GM12878 (cell line): ENCODE data around the gene FERD3L.

Experiments used
- BACH1 ChIP-seq: fragments of 450-650 bp; IDR thresholded peaks from 2 replicates; pipeline ENCODE4 v1.6.1; 2017; ENCODE audit warnings: mild to moderate bottlenecking, borderline replicate concordance
- CHD4 ChIP-seq: fragments of 200-600 bp; sonication (generic); IDR thresholded peaks from 2 replicates; pipeline ENCODE4 v1.6.1; 2016; ENCODE audit warnings: mild to moderate bottlenecking
- CREB1 ChIP-seq: IDR thresholded peaks from 2 replicates; pipeline ENCODE4 v1.6.1; 2012; ENCODE audit warnings: low read depth, mild to moderate bottlenecking, inconsistent platforms
- EP300 ChIP-seq, 2 experiments: fragments of 150-350 bp in 1 of 2; IDR thresholded peaks; 2 replicates each; pipeline ENCODE4 v1.6.1; 2011 to 2012; ENCODE audit warnings: low read depth in 2 of 2, low read length in 2 of 2, borderline replicate concordance in 1 of 2, improper control_type of control experiment in 1 of 2, inconsistent platforms in 1 of 2; ENCODE audit not compliant: control insufficient read depth in 1 of 2
- EZH2 ChIP-seq: IDR thresholded peaks from 2 replicates; pipeline ENCODE4 v1.6.1; 2012; ENCODE audit warnings: low read depth, mild to moderate bottlenecking, control low read depth, inconsistent platforms, low read length, borderline replicate concordance; ENCODE audit not compliant: control insufficient read depth
- FOXK2 ChIP-seq: fragments of 450-650 bp; IDR thresholded peaks from 2 replicates; pipeline ENCODE4 v1.6.1; 2017; ENCODE audit warnings: mild to moderate bottlenecking, moderate library complexity
- FOXM1 ChIP-seq: IDR thresholded peaks from 2 replicates; pipeline ENCODE4 v1.6.1; 2012; ENCODE audit warnings: low read depth, mild to moderate bottlenecking, inconsistent platforms, low read length, moderate library complexity
- NR2F1 ChIP-seq: fragments of 450-650 bp; conservative IDR thresholded peaks from 2 replicates; pipeline ENCODE4 v1.6.1; 2017; ENCODE audit warnings: mild to moderate bottlenecking
- NRF1 ChIP-seq: conservative IDR thresholded peaks from 2 replicates; pipeline ENCODE4 v1.6.1; 2011; ENCODE audit warnings: mild to moderate bottlenecking, low read depth, low read length, improper control_type of control experiment
- RAD21 ChIP-seq: IDR thresholded peaks from 2 replicates; pipeline ENCODE4 v1.6.1; 2011; ENCODE audit warnings: mild to moderate bottlenecking, low read depth, low read length, moderate library complexity; ENCODE audit not compliant: insufficient read depth
- SIN3A ChIP-seq: IDR thresholded peaks from 2 replicates; pipeline ENCODE4 v1.6.1; 2012; ENCODE audit warnings: low read depth, low read length, improper control_type of control experiment
- TBL1XR1 ChIP-seq: IDR thresholded peaks from 2 replicates; pipeline ENCODE4 v1.6.1; 2012; ENCODE audit warnings: low read depth, low read length, improper control_type of control experiment
- YY1 ChIP-seq: IDR thresholded peaks from 2 replicates; pipeline ENCODE4 v1.6.1; 2011; ENCODE audit warnings: low read depth, mild to moderate bottlenecking, low read length
- TF ChIP-seq, protein P1 (sequence below), 3 experiments: IDR thresholded peaks in 2 of 3; conservative IDR thresholded peaks in 1 of 3; 2 replicates each; pipeline ENCODE4 v1.5.1; 2011; ENCODE audit warnings: low read depth in 3 of 3, low read length in 3 of 3, mild to moderate bottlenecking in 3 of 3, control low read depth in 2 of 3, moderate library complexity in 2 of 3, inconsistent platforms in 1 of 3, mixed read lengths in 1 of 3; ENCODE audit not compliant: control insufficient read depth in 2 of 3, insufficient read depth in 1 of 3; ENCODE audit errors: extremely low read depth in 1 of 3

DNA sequence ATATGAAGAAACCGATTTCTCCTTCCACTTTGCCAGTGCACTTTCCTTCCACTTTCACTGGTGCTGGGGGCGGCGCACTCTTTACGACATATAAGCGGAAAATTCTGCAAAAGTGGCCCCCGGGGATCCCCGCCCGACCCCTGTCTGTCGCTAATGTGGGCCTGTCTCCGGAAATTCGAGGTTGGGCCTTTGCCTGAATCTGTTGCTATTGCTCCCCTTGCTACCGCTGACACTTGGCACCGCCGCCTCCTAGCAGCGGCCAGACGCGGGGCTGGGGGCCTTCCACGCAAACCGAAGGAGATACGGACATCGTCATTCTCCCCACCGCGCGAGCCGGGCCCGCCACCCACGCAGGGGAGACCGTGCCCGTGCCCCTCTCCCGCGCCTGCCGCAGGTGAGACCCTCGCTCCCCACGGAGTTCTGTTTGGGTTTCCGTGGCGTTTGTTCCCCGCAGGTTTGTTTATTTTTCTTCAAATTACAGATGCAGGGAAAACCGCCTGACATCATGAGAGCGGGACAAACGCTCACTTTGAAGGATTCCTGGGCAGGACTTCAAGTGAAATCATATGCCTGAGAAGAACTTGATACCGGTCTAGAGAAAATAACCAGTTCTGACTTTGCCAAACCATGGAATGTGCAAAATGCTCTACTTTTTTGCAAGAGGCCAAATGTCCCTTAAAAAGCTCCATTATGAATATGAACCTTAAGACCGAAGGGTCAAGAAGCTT, 32.8 kb downstream of the FERD3L start:
- no peak for TF ChIP-seq FOXK2
- no peak for TF ChIP-seq CREB1
- TF ChIP-seq YY1: no peak
- no peak for TF ChIP-seq RAD21
- no peak for TF ChIP-seq EP300 (IDR thresholded peaks at IDR 0.05; ENCODE audit: borderline replicate concordance in 1 of 2, control insufficient read depth in 1 of 2, low read depth in 2 of 2, low read length in 2 of 2)
- peak; percentile 59; the same call in 1 of the 2 replicates for TF ChIP-seq EZH2
- TF ChIP-seq, protein P1, sequence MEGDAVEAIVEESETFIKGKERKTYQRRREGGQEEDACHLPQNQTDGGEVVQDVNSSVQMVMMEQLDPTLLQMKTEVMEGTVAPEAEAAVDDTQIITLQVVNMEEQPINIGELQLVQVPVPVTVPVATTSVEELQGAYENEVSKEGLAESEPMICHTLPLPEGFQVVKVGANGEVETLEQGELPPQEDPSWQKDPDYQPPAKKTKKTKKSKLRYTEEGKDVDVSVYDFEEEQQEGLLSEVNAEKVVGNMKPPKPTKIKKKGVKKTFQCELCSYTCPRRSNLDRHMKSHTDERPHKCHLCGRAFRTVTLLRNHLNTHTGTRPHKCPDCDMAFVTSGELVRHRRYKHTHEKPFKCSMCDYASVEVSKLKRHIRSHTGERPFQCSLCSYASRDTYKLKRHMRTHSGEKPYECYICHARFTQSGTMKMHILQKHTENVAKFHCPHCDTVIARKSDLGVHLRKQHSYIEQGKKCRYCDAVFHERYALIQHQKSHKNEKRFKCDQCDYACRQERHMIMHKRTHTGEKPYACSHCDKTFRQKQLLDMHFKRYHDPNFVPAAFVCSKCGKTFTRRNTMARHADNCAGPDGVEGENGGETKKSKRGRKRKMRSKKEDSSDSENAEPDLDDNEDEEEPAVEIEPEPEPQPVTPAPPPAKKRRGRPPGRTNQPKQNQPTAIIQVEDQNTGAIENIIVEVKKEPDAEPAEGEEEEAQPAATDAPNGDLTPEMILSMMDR (IDR thresholded peaks at IDR 0.05 in 2 of 3, conservative IDR thresholded peaks at IDR 0.05 in 1 of 3; ENCODE audit: control insufficient read depth in 2 of 3, extremely low read depth in 1 of 3, insufficient read depth in 1 of 3, low read depth in 3 of 3, low read length in 3 of 3): no peak
- TF ChIP-seq SIN3A: no peak
- TF ChIP-seq NRF1: no peak
- no peak for TF ChIP-seq TBL1XR1
- no peak for TF ChIP-seq CHD4
- no peak for TF ChIP-seq BACH1
- no peak for TF ChIP-seq FOXM1
- TF ChIP-seq NR2F1: no peak
